ENCODE results near the gene EXTL1. TPM values are rescaled to one million over a fixed set of nuclear protein-coding genes. Genes with fewer than 3 reads are reported as not detected.

Gene EXTL1
- total and polyA plus RNA-seq, 2 donors (not counting 3 experiments of a cell fraction or from before 2014, with no cell fraction given): not detected

DNA sequence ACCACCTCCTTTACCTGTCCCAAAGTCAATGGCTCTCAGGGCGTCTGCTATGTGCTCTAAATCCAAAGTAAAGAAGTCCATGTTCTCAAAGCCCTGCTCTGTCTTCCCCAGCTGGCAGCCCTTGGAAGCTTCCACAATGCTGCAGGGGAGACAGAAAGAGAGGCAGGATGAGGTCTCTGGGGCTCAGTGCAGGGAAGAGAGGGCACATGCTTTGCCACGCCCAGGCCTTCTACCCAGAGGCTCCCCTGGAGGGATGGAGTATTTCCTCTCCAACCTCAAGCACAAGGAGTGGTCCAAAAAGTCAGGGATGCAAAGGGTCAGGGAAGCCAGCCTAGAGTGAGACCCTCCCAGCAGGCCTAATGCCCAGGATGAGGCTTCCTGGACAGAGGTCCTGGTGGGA lies 35.6 kb downstream of the EXTL1 start:
- POLR2A ChIA-PET: no interaction called here
- TF ChIP-seq, protein P1, sequence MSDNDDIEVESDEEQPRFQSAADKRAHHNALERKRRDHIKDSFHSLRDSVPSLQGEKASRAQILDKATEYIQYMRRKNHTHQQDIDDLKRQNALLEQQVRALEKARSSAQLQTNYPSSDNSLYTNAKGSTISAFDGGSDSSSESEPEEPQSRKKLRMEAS (IDR thresholded peaks at IDR 0.05; ENCODE audit: insufficient read depth, insufficient read length): no peak
- TF ChIP-seq FOS (IDR thresholded peaks at IDR 0.05; ENCODE audit: borderline replicate concordance, insufficient read depth, low read length): no peak

DNA sequence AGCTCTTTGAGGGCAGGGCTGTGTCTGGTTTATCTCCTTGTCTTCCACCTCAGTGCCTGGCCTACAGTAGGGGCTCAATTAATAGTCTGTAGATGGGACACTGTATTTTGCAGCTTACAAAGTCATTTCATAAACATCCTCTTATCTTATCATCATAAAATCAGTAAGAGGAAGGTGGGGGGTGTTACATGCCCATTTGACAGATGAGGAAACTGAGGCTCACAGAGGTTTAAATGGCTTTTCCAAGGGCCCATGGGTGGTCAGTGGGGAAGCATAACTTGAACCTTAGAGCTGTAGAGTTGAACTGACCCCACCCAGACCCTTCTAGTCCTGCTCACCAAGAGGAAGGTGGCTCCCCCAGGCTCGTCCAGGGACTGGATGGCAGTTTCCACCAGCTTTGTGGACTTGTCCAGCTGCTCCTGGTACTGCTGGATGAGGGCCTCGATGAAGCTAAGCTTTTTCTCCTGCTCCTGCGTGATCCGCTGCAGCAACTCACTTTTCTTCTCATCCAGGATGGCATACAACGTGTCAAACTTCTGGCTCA lies 36.5 kb downstream of the EXTL1 start:
- H3K9me3 ChIP-seq (replicated peaks; ENCODE audit: control insufficient read depth, insufficient read depth, low read length): no peaks in the 10 kb centered on the region
- H3K27me3 ChIP-seq (ENCODE audit: control insufficient read depth in 2 of 2, insufficient read depth in 2 of 2, low read length in 2 of 2): peaks cover 16 to 18% of the 10 kb centered on the region in 2 experiments
- intact Hi-C loops (cut with micrococcal nuclease) (no loop called here), dilution Hi-C loops (cut with MboI; ENCODE audit: extremely low pct_ligation_motif_present, low sequenced_read_pairs) (no loop called here)
- ChIA-PET CTCF (interaction anchor here (1.2 to 2.2 kb wide), 4 partner anchors 12 to 111 kb away, joined by 3 to 8 read pairs (median 6); partner anchors contain the start of genes SLC30A2 and ZNF593), POLR2A (no interaction called here)
- no peaks in the 10 kb centered on the region for H3K4me1 ChIP-seq (ENCODE audit: control insufficient read depth, extremely low read depth, insufficient read depth, low read length)
- H3K36me3 ChIP-seq (ENCODE audit: control insufficient read depth in 2 of 2, extremely low read depth in 1 of 2, insufficient read depth in 2 of 2, low read length in 2 of 2): no peaks in the 10 kb centered on the region
- no peak overlapping the region for H3K27ac ChIP-seq (ENCODE audit: insufficient read depth, low read depth, low read length)
- DNase-seq (ENCODE audit: low read depth, low spot score) (no peak), FAIRE-seq (no peak)
- H3K79me2 ChIP-seq (ENCODE audit: control insufficient read depth, insufficient read depth, low read length): no peaks in the 10 kb centered on the region
- BruUV-seq (replicated peaks): no TSS peak
- no peak overlapping the region for H2AFZ ChIP-seq (ENCODE audit: low read depth, low read length)
- H3K9ac ChIP-seq (replicated peaks; ENCODE audit: extremely low read depth, insufficient read depth, low read length): no peak overlapping the region
- no peaks in the 10 kb centered on the region for H3K9me1 ChIP-seq (replicated peaks; ENCODE audit: control insufficient read depth, extremely low read depth, insufficient read depth, low read length)
- no peak overlapping the region for H3K4me3 ChIP-seq (replicated peaks in 1 of 3; ENCODE audit: insufficient read depth in 1 of 3, low read depth in 1 of 3, low read length in 3 of 3)
- no peak overlapping the region for H3K4me2 ChIP-seq (ENCODE audit: insufficient read depth, low read length)
- no peak for TF ChIP-seq POLR2AphosphoS5 (IDR thresholded peaks at IDR 0.05; ENCODE audit: insufficient read depth, low read depth, low read length)
- H4K20me1 ChIP-seq (replicated peaks; ENCODE audit: control insufficient read depth, extremely low read depth, insufficient read depth, low read length): no peaks in the 10 kb centered on the region

More for the DNA sequence above, 35.6 kb downstream of the EXTL1 start:
- Histone ChIP-seq H3K27ac (ENCODE audit: insufficient read depth, low read depth, low read length) (no peak overlapping the region), H3K9me3 (replicated peaks; ENCODE audit: control insufficient read depth, insufficient read depth, low read length) (no peaks in the 10 kb centered on the region), H3K9ac (replicated peaks; ENCODE audit: extremely low read depth, insufficient read depth, low read length) (no peak overlapping the region), H3K27me3 (ENCODE audit: control insufficient read depth in 2 of 2, insufficient read depth in 2 of 2, low read length in 2 of 2) (peaks cover 18 to 20% of the 10 kb centered on the region in 2 experiments), H3K36me3 (ENCODE audit: control insufficient read depth in 2 of 2, extremely low read depth in 1 of 2, insufficient read depth in 2 of 2, low read length in 2 of 2) (no peaks in the 10 kb centered on the region), H3K79me2 (ENCODE audit: control insufficient read depth, insufficient read depth, low read length) (no peaks in the 10 kb centered on the region), H3K4me2 (ENCODE audit: insufficient read depth, low read length) (no peak overlapping the region), H3K4me3 (replicated peaks in 1 of 3; ENCODE audit: insufficient read depth in 1 of 3, low read depth in 1 of 3, low read length in 3 of 3) (no peak overlapping the region), H2AFZ (ENCODE audit: low read depth, low read length) (no peak overlapping the region), H3K9me1 (replicated peaks; ENCODE audit: control insufficient read depth, extremely low read depth, insufficient read depth, low read length) (no peaks in the 10 kb centered on the region), H4K20me1 (replicated peaks; ENCODE audit: control insufficient read depth, extremely low read depth, insufficient read depth, low read length) (no peaks in the 10 kb centered on the region), H3K4me1 (ENCODE audit: control insufficient read depth, extremely low read depth, insufficient read depth, low read length) (no peaks in the 10 kb centered on the region)
- FAIRE-seq (no peak), DNase-seq (ENCODE audit: low read depth, low spot score) (no peak)
- intact Hi-C loops (cut with micrococcal nuclease) (no loop called here), dilution Hi-C loops (cut with MboI; ENCODE audit: extremely low pct_ligation_motif_present, low sequenced_read_pairs) (no loop called here)
- no TSS peak for BruUV-seq (replicated peaks)
- CTCF ChIA-PET: no interaction called here
